Measurements from ENCODE around the gene KRTDAP. TPM values are rescaled to one million over a fixed set of nuclear protein-coding genes. Genes with fewer than 3 reads are reported as not detected.
A peak's percentile ranks its signal among the peaks of the same experiment; 100 is the strongest.

Gene KRTDAP
- total RNA-seq, 1 donor from 2014 or later = 0.80 TPM

- peaks cover 17% of the 10 kb centered on the region for H3K27me3 Mint-ChIP-seq
- TF ChIP-seq CTCF (conservative IDR thresholded peaks at IDR 0.05) = no peak
- DNase-seq (ENCODE audit: extremely low spot score, unreplicated experiment) = no peak
- H3K4me1 Mint-ChIP-seq (ENCODE audit: unreplicated experiment) = peaks cover 8% of the 10 kb centered on the region
- H3K36me3 Mint-ChIP-seq = no peaks in the 10 kb centered on the region
- H3K9me3 Mint-ChIP-seq = no peaks in the 10 kb centered on the region
- H3K27ac Mint-ChIP-seq = no peak overlapping the region
- H3K4me3 Mint-ChIP-seq = no peak overlapping the region
Measured at GRCh38 chr19:35455616-35456201, 34.6 kb downstream of the KRTDAP start.

- DNase-seq (ENCODE audit: extremely low spot score, unreplicated experiment) = no peak
- Mint-ChIP-seq H3K4me1 (ENCODE audit: unreplicated experiment) (peaks cover 5% of the 10 kb centered on the region), H3K27me3 (peaks cover 17% of the 10 kb centered on the region), H3K9me3 (no peaks in the 10 kb centered on the region), H3K27ac (peak overlapping the region; percentile 39), H3K4me3 (no peak overlapping the region), H3K36me3 (no peaks in the 10 kb centered on the region)
- no peak for TF ChIP-seq CTCF (conservative IDR thresholded peaks at IDR 0.05)
Measured at GRCh38 chr19:35454663-35455062, 35.6 kb downstream of the KRTDAP start.

GRCh38 chr19:35451338-35452096 lies 38.7 kb downstream of the KRTDAP start:
- Mint-ChIP-seq H3K27me3 (peaks cover 31% of the 10 kb centered on the region), H3K9me3 (no peaks in the 10 kb centered on the region), H3K27ac (no peak overlapping the region), H3K36me3 (no peaks in the 10 kb centered on the region), H3K4me3 (no peak overlapping the region), H3K4me1 (ENCODE audit: unreplicated experiment) (no peaks in the 10 kb centered on the region)
- TF ChIP-seq CTCF (conservative IDR thresholded peaks at IDR 0.05) = no peak
- DNase-seq (ENCODE audit: extremely low spot score, unreplicated experiment) = no peak

GRCh38 chr19:35449359-35450043 lies 40.8 kb downstream of the KRTDAP start:
- no peaks in the 10 kb centered on the region for H3K4me1 Mint-ChIP-seq (ENCODE audit: unreplicated experiment)
- no peak for TF ChIP-seq CTCF (conservative IDR thresholded peaks at IDR 0.05)
- DNase-seq (ENCODE audit: extremely low spot score, unreplicated experiment) = no peak
- peaks cover 33% of the 10 kb centered on the region for H3K27me3 Mint-ChIP-seq
- no peak overlapping the region for H3K27ac Mint-ChIP-seq
- H3K36me3 Mint-ChIP-seq = no peaks in the 10 kb centered on the region
- no peak overlapping the region for H3K4me3 Mint-ChIP-seq
- no peaks in the 10 kb centered on the region for H3K9me3 Mint-ChIP-seq

GRCh38 chr19:35447606-35448469 lies 42.4 kb downstream of the KRTDAP start, which contains the start of gene FFAR2:
Gene FFAR2 (plus strand): TSS chr19:35448257. CDS start chr19:35449715, 1,458 bp downstream.
- H3K27me3 Mint-ChIP-seq = peaks cover 28% of the 10 kb centered on the region
- no peak within 1 kb of the TSS for H3K27ac Mint-ChIP-seq
- H3K4me3 Mint-ChIP-seq = no peak within 1 kb of the TSS
- no peak for DNase-seq (ENCODE audit: extremely low spot score, unreplicated experiment)
- no peaks in the 10 kb centered on the region for H3K4me1 Mint-ChIP-seq (ENCODE audit: unreplicated experiment)
- no peak for TF ChIP-seq CTCF (conservative IDR thresholded peaks at IDR 0.05)
- H3K36me3 Mint-ChIP-seq = no peaks in the 10 kb centered on the region
- H3K9me3 Mint-ChIP-seq = no peaks in the 10 kb centered on the region

Data from type B pancreatic cell (in vitro differentiated cells).